ENCODE results near the gene CAST. TPM values are rescaled to one million over a fixed set of nuclear protein-coding genes. Genes with fewer than 3 reads are reported as not detected.

CAST gene
- total RNA-seq, 2 donors from 2014 or later, result 315 to 490 TPM

- Histone ChIP-seq H3K4me3 (no peak overlapping the region), H3K4me1 (no peaks in the 10 kb centered on the region), H3K27ac (no peak overlapping the region), H3K9me3 (no peaks in the 10 kb centered on the region), H3K9ac (ENCODE audit: low read depth in 2 of 2, low read length in 2 of 2) (no peak overlapping the region), H3K36me3 (peaks cover 57% of the 10 kb centered on the region), H3K27me3 (no peaks in the 10 kb centered on the region)
- no peak for DNase-seq
- intact Hi-C loops (cut with DNase I), result no loop called here
- TF ChIP-seq CTCF (IDR thresholded peaks at IDR 0.05), result no peak
Measured at GRCh38 chr5:96765043-96765442, 102.9 kb downstream of the CAST start.

GRCh38 chr5:96768708-96769251 lies 106.6 kb downstream of the CAST start:
- intact Hi-C loops (cut with DNase I), result no loop called here
- Histone ChIP-seq H3K9ac (ENCODE audit: low read depth in 2 of 2, low read length in 2 of 2) (no peak overlapping the region), H3K27ac (no peak overlapping the region), H3K9me3 (no peaks in the 10 kb centered on the region), H3K4me3 (no peak overlapping the region), H3K27me3 (no peaks in the 10 kb centered on the region), H3K36me3 (peaks cover 54% of the 10 kb centered on the region), H3K4me1 (no peaks in the 10 kb centered on the region)
- DNase-seq, result no peak
- no peak for TF ChIP-seq CTCF (IDR thresholded peaks at IDR 0.05)

GRCh38 chr5:96771395-96771794 lies 109.2 kb downstream of the CAST start:
- H3K36me3 ChIP-seq, result peaks cover 37% of the 10 kb centered on the region
- no peak for TF ChIP-seq CTCF (IDR thresholded peaks at IDR 0.05)

GRCh38 chr5:96772111-96772510 lies 109.9 kb downstream of the CAST start:
- Histone ChIP-seq H3K9me3 (no peaks in the 10 kb centered on the region), H3K36me3 (peaks cover 30% of the 10 kb centered on the region), H3K27ac (no peak overlapping the region), H3K4me1 (no peaks in the 10 kb centered on the region), H3K9ac (ENCODE audit: low read depth in 2 of 2, low read length in 2 of 2) (no peak overlapping the region), H3K27me3 (no peaks in the 10 kb centered on the region), H3K4me3 (no peak overlapping the region)
- TF ChIP-seq CTCF (IDR thresholded peaks at IDR 0.05), result no peak
- intact Hi-C loops (cut with DNase I), result loop anchor here (10.0 kb wide), 1 partner anchor 233 kb away; no protein-coding TSS in a partner anchor
- DNase-seq, result no peak

More at GRCh38 chr5:96771395-96771794, 109.2 kb downstream of the CAST start:
- H3K9me3 ChIP-seq, result no peaks in the 10 kb centered on the region
- no peak overlapping the region for H3K9ac ChIP-seq (ENCODE audit: low read depth in 2 of 2, low read length in 2 of 2)
- intact Hi-C loops (cut with DNase I), result loop anchor here (10.0 kb wide), 1 partner anchor 233 kb away; no protein-coding TSS in a partner anchor
- no peak overlapping the region for H3K4me3 ChIP-seq
- DNase-seq, result no peak
- no peaks in the 10 kb centered on the region for H3K4me1 ChIP-seq
- H3K27ac ChIP-seq, result no peak overlapping the region
- H3K27me3 ChIP-seq, result no peaks in the 10 kb centered on the region

GRCh38 chr5:96772542-96772941 lies 110.4 kb downstream of the CAST start:
- H3K36me3 ChIP-seq, result peaks cover 25% of the 10 kb centered on the region
- H3K4me3 ChIP-seq, result no peak overlapping the region
- H3K27me3 ChIP-seq, result no peaks in the 10 kb centered on the region
- intact Hi-C loops (cut with DNase I), result loop anchor here (10.0 kb wide), 1 partner anchor 232 kb away; no protein-coding TSS in a partner anchor
- H3K9ac ChIP-seq (ENCODE audit: low read depth in 2 of 2, low read length in 2 of 2), result no peak overlapping the region
- no peak for DNase-seq
- no peak for TF ChIP-seq CTCF (IDR thresholded peaks at IDR 0.05)
- H3K9me3 ChIP-seq, result no peaks in the 10 kb centered on the region
- no peak overlapping the region for H3K27ac ChIP-seq
- H3K4me1 ChIP-seq, result no peaks in the 10 kb centered on the region

Measured in colonic mucosa (tissue), 4 donors.